Activated naive CD4-positive, alpha-beta T cell treated with anti-CD3 and anti-CD28 coated beads, Interleukin-2, amount 50 U/mL, for 24 hours (primary cell): ENCODE data around the gene TRIM29.

Experiments used
- H3K27ac Mint-ChIP-seq: one replicate; pipeline ENCODE4 v1.8.0; 2021; ENCODE audit warnings: mild to moderate bottlenecking, mixed read lengths
- H3K27me3 Mint-ChIP-seq: one replicate; pipeline ENCODE4 v1.8.0; 2021; ENCODE audit warnings: mixed read lengths
- H3K36me3 Mint-ChIP-seq: one replicate; pipeline ENCODE4 v1.8.0; 2021; ENCODE audit warnings: mixed read lengths
- H3K4me1 Mint-ChIP-seq: one replicate; pipeline ENCODE4 v1.8.0; 2021; ENCODE audit warnings: mixed read lengths
- H3K4me3 Mint-ChIP-seq: one replicate; pipeline ENCODE4 v1.8.0; 2021; ENCODE audit warnings: mild to moderate bottlenecking, mixed read lengths
- H3K9me3 Mint-ChIP-seq: one replicate; pipeline ENCODE4 v1.8.0; 2021; ENCODE audit warnings: mixed read lengths

TRIM29 gene

GRCh38 chr11:120122924-120123683 is 14.8 kb downstream of the TRIM29 start:
- Mint-ChIP-seq H3K9me3 (no peaks in the 10 kb centered on the region), H3K4me1 (no peaks in the 10 kb centered on the region), H3K27ac (no peak overlapping the region), H3K4me3 (no peak overlapping the region), H3K36me3 (no peaks in the 10 kb centered on the region), H3K27me3 (peaks cover 2% of the 10 kb centered on the region)

- Mint-ChIP-seq H3K36me3 (no peaks in the 10 kb centered on the region), H3K9me3 (no peaks in the 10 kb centered on the region), H3K27me3 (peaks cover 2% of the 10 kb centered on the region), H3K4me1 (no peaks in the 10 kb centered on the region), H3K4me3 (no peak overlapping the region), H3K27ac (no peak overlapping the region)
Observed at GRCh38 chr11:120121914-120122473, 15.9 kb downstream of the TRIM29 start.

GRCh38 chr11:120121336-120121735 is 16.6 kb downstream of the TRIM29 start:
- H3K27me3 Mint-ChIP-seq = peaks cover 2% of the 10 kb centered on the region
- H3K36me3 Mint-ChIP-seq = no peaks in the 10 kb centered on the region
- no peak overlapping the region for H3K4me3 Mint-ChIP-seq
- no peaks in the 10 kb centered on the region for H3K4me1 Mint-ChIP-seq
- no peaks in the 10 kb centered on the region for H3K9me3 Mint-ChIP-seq
- no peak overlapping the region for H3K27ac Mint-ChIP-seq

- Mint-ChIP-seq H3K27me3 (peaks cover 2% of the 10 kb centered on the region), H3K36me3 (no peaks in the 10 kb centered on the region), H3K9me3 (no peaks in the 10 kb centered on the region), H3K4me1 (no peaks in the 10 kb centered on the region), H3K4me3 (no peak overlapping the region), H3K27ac (no peak overlapping the region)
Observed at GRCh38 chr11:120120805-120121335, 17.0 kb downstream of the TRIM29 start.

GRCh38 chr11:120119121-120119520 is 18.8 kb downstream of the TRIM29 start:
- Mint-ChIP-seq H3K27ac (no peak overlapping the region), H3K9me3 (no peaks in the 10 kb centered on the region), H3K4me1 (no peaks in the 10 kb centered on the region), H3K4me3 (no peak overlapping the region), H3K27me3 (peaks cover 2% of the 10 kb centered on the region), H3K36me3 (no peaks in the 10 kb centered on the region)

DNA sequence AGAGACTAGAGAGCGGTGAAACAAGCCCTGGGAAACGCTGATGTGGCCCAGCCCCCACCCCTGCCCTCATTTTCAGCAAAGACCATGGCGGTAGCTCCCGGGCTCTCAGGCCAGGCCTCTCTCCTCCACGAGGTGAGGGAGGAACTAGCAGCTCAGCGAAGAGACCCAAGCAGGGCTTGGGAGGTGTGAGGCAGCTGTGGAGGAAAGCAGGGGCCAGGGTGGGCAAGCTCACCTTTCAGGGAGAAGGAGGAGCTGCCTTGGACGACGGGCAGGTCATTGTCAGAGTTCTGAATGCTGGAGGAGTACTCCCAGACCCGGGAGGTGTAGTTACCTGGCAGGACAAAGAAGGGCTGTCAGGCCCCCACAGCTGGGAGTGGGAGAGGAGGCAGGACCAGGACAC is 19.9 kb downstream of the TRIM29 start:
- H3K27me3 Mint-ChIP-seq = peaks cover 2% of the 10 kb centered on the region
- no peak overlapping the region for H3K27ac Mint-ChIP-seq
- H3K4me3 Mint-ChIP-seq = no peak overlapping the region
- no peaks in the 10 kb centered on the region for H3K36me3 Mint-ChIP-seq
- H3K9me3 Mint-ChIP-seq = no peaks in the 10 kb centered on the region
- no peaks in the 10 kb centered on the region for H3K4me1 Mint-ChIP-seq

GRCh38 chr11:120116966-120117365 is 20.9 kb downstream of the TRIM29 start:
- no peaks in the 10 kb centered on the region for H3K9me3 Mint-ChIP-seq
- no peak overlapping the region for H3K4me3 Mint-ChIP-seq
- no peak overlapping the region for H3K27ac Mint-ChIP-seq
- H3K4me1 Mint-ChIP-seq = no peaks in the 10 kb centered on the region
- H3K36me3 Mint-ChIP-seq = no peaks in the 10 kb centered on the region
- peaks cover 2% of the 10 kb centered on the region for H3K27me3 Mint-ChIP-seq

GRCh38 chr11:120115272-120116000 is 22.5 kb downstream of the TRIM29 start:
- peaks cover 3% of the 10 kb centered on the region for H3K27me3 Mint-ChIP-seq
- H3K9me3 Mint-ChIP-seq = no peaks in the 10 kb centered on the region
- H3K36me3 Mint-ChIP-seq = no peaks in the 10 kb centered on the region
- no peaks in the 10 kb centered on the region for H3K4me1 Mint-ChIP-seq
- H3K27ac Mint-ChIP-seq = no peak overlapping the region
- H3K4me3 Mint-ChIP-seq = no peak overlapping the region

DNA sequence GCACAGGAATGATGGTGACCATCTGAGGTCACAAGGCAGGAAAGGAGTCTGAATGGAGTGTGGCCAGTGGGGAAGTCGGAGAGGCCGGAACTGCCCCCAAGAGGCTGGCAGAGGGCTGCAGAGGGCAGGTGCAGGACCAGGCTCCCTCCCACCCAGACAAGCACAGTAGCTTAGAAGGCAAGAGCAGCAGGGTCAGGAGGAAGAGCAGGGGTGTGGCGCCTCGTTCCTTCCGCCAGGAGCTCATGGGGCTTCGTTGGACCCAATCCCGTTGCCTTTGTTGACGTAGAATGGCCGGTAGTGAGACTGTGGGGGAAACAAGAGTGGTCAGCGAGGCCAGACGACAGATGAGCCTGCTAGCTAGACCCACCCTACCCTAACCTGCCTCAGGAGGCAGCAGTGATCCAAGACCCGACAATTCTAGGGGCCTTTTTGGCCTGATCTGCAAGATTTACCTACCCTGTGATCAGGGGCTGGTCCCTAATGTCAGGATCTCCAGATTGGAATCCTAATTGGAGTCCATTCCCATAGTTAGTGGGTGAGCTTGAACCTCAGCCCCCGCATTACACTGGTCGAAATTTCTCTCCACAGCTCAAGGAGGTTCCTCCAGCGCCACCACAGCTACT is 25.6 kb downstream of the TRIM29 start:
- Mint-ChIP-seq H3K27ac (no peak overlapping the region), H3K27me3 (peaks cover 3% of the 10 kb centered on the region), H3K9me3 (no peaks in the 10 kb centered on the region), H3K4me3 (no peak overlapping the region), H3K4me1 (no peaks in the 10 kb centered on the region), H3K36me3 (no peaks in the 10 kb centered on the region)

DNA sequence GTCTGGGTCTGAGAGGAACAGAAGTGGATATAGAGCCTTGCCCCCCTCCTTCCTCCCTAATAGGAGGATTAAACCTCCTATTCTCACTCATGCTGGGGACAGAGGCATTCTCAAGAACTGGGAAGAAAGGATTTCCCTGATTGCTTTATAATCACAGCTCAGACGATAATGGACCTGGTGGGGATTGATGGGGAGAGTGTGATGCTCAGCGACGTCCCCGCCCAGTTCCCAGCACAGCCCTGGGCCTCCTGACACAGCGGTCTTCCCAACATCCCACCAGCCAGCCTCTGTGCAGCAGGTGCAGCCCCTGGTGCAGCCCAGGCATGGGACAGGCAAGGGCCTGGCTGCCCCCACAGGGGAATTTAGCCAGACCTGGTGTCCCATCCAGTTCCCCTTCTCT is 28.4 kb downstream of the TRIM29 start:
- H3K4me1 Mint-ChIP-seq = no peaks in the 10 kb centered on the region
- no peaks in the 10 kb centered on the region for H3K36me3 Mint-ChIP-seq
- H3K9me3 Mint-ChIP-seq = no peaks in the 10 kb centered on the region
- no peak overlapping the region for H3K27ac Mint-ChIP-seq
- H3K4me3 Mint-ChIP-seq = no peak overlapping the region
- H3K27me3 Mint-ChIP-seq = peaks cover 3% of the 10 kb centered on the region

DNA sequence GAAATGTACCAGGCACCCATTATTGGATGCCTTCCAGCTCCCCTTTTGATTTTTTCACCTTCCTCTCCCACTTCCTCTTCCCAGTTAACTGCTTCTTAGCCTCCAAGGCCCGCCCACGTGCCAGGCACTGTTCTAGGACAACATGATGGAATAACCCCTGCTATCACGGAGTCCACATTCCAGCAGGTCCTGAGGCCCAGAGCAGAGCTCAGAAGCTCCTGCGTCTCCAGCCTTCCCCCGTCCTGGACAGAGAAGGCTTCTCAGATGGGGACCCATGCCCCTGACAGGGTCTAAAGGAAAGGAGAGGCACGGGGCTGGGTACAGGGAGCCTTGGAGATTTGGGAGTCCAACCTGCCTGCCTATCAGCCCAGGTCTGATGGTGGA is 29.1 kb downstream of the TRIM29 start:
- no peaks in the 10 kb centered on the region for H3K4me1 Mint-ChIP-seq
- H3K27ac Mint-ChIP-seq = no peak overlapping the region
- H3K27me3 Mint-ChIP-seq = peaks cover 3% of the 10 kb centered on the region
- no peaks in the 10 kb centered on the region for H3K9me3 Mint-ChIP-seq
- H3K4me3 Mint-ChIP-seq = no peak overlapping the region
- H3K36me3 Mint-ChIP-seq = no peaks in the 10 kb centered on the region

DNA sequence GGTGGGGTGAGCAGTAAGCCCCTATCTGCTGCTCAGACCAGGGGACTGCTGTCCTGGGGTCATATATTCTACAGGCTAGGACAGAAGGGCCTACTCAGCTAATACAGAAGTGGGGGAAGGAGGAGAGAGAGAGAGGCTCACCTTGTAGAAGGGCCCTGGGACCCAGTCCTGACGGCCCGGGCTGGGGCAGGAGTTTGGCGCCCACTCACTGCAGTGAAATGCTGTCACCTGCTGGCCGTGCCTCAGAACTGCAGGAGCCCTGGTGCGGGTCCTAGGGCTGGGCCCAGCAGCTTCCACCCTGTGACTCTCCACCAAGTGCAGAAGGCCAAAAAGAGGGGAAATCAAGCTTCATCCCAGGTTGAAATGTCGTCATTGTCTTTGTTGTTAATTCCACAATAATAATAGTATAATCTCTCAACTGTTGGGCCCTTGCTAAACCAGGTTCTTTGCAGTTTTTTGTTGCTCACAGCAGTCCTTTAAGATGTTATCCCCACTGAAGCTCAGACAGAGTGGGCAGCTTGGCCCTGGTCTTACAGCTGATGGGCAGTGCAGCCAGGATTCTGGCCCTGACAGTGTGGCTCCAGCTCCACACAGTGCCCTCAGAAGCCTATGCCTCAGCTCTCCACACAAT is 29.6 kb downstream of the TRIM29 start:
- Mint-ChIP-seq H3K9me3 (no peaks in the 10 kb centered on the region), H3K4me1 (no peaks in the 10 kb centered on the region), H3K4me3 (no peak overlapping the region), H3K27me3 (peaks cover 3% of the 10 kb centered on the region), H3K27ac (no peak overlapping the region), H3K36me3 (no peaks in the 10 kb centered on the region)

DNA sequence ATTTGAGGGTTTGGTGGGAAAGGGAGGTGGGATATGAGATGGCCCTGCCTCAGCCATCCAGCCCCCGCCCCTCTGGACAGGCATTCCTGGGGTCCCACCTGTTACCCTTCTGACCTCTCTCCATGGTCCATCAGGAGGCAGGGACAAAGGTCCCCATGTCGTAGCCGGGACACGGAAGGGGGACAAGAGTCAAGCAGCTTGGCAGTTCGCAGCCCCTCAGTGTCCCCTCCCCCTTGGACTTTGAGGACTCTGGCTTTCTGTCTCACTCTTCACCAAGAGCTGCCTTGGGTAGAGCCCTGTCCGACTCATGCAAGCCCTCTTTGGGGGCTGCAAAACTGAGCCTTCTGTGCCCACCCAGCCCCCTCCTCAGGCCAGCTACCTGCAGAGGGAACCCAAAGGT is 30.2 kb downstream of the TRIM29 start:
- no peak overlapping the region for H3K27ac Mint-ChIP-seq
- H3K27me3 Mint-ChIP-seq = peaks cover 3% of the 10 kb centered on the region
- no peaks in the 10 kb centered on the region for H3K4me1 Mint-ChIP-seq
- H3K9me3 Mint-ChIP-seq = no peaks in the 10 kb centered on the region
- no peaks in the 10 kb centered on the region for H3K36me3 Mint-ChIP-seq
- no peak overlapping the region for H3K4me3 Mint-ChIP-seq

DNA sequence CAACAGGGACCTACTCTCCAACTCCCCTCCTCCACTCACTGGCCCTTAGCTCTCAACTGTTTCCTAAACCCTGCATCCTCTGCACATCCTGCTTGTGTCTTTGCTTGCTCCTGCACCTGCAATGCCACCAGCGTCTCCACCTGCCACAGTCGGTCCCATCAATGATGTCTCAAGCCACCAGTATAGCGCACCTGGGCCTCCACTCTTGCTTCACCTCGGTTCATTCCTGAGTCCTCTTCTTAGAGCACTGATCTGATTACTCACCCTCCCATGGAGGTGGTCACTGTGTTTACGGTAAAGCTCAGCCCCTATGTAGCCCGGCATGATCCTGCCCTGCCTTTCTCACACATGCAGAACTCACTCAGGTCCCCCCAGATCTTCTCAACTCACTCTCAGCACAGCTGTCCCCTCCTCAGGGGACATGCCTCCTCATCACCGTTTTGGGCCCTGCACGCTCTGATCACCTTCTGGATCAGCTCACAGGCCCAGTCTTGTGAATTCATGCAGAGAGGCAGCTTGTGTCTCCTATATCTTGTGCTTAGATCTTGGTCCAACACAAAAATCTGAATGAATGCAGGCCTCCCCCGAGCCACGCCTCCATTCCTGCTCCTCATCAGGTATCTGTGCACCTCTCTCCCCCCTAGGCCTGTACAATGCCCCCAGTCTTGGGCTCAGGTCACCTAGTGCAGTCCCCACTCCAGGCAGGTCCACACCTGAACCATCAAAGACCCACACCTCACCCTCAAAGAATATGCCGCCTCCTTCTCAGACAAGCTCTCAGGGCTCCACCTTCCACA is 31.4 kb downstream of the TRIM29 start:
- Mint-ChIP-seq H3K36me3 (no peaks in the 10 kb centered on the region), H3K4me1 (no peaks in the 10 kb centered on the region), H3K4me3 (no peak overlapping the region), H3K27ac (no peak overlapping the region), H3K27me3 (peaks cover under 1% of the 10 kb centered on the region), H3K9me3 (no peaks in the 10 kb centered on the region)

DNA sequence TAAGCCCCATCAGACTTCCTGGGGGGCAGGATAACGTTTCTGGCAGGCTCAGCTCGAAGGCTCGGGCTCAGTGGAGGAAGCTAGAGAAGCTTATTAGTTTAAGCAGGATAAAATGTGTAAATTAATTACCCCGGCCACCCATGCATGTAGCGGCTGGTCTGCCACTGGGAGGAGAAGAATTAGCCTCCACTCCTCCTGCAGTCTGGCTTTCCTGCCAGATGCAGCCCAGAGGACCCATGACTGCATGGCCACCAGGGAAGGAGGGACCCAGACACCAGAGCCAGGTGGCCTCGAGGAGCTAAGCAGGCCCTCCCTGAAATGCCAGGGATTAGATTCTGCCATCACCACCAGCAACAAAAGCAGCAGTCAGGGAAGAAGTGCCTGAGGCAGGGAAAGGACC is 32.3 kb downstream of the TRIM29 start:
- H3K9me3 Mint-ChIP-seq = no peaks in the 10 kb centered on the region
- no peaks in the 10 kb centered on the region for H3K27me3 Mint-ChIP-seq
- no peaks in the 10 kb centered on the region for H3K36me3 Mint-ChIP-seq
- H3K4me1 Mint-ChIP-seq = no peaks in the 10 kb centered on the region
- no peak overlapping the region for H3K27ac Mint-ChIP-seq
- no peak overlapping the region for H3K4me3 Mint-ChIP-seq
